ENCODE results near the gene EPHA3.

The EPHA3 gene

GRCh38 chr3:89315750-89316470 lies 208.5 kb downstream of the EPHA3 start:
- H3K4me3 ChIP-seq (ENCODE audit: low read depth, low read length): no peak overlapping the region
- DNase-seq (ENCODE audit: low read depth): no peak
- TF ChIP-seq POLR2A (IDR thresholded peaks at IDR 0.05; ENCODE audit: extremely low read depth, insufficient read length) (no peak), MAX (IDR thresholded peaks at IDR 0.05; ENCODE audit: low read depth, low read length) (no peak)

DNA sequence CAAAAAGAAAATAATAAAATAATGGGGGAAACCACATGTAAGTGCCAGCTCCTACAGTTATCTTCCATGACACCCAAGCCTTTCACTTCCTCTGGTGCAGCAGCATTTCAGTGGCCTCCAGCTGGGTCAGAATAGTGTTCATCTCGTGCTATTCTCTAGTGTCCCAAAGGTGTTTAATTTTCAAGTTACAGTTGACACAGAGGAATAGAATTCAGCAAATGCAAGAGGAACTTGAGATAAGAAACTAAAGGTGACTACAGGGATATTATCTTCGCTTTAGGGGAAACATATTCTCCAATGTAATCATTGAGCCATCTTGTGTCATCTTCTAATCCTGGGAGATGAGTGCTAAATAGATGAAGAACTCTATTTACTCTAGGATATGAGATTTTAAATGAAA lies 212.8 kb downstream of the EPHA3 start:
- TF ChIP-seq MAX (IDR thresholded peaks at IDR 0.05; ENCODE audit: low read depth, low read length) (no peak), POLR2A (IDR thresholded peaks at IDR 0.05; ENCODE audit: extremely low read depth, insufficient read length) (no peak), MYC (IDR thresholded peaks at IDR 0.05; ENCODE audit: low read depth, low read length) (no peak)
- TF ChIP-seq, protein P1, sequence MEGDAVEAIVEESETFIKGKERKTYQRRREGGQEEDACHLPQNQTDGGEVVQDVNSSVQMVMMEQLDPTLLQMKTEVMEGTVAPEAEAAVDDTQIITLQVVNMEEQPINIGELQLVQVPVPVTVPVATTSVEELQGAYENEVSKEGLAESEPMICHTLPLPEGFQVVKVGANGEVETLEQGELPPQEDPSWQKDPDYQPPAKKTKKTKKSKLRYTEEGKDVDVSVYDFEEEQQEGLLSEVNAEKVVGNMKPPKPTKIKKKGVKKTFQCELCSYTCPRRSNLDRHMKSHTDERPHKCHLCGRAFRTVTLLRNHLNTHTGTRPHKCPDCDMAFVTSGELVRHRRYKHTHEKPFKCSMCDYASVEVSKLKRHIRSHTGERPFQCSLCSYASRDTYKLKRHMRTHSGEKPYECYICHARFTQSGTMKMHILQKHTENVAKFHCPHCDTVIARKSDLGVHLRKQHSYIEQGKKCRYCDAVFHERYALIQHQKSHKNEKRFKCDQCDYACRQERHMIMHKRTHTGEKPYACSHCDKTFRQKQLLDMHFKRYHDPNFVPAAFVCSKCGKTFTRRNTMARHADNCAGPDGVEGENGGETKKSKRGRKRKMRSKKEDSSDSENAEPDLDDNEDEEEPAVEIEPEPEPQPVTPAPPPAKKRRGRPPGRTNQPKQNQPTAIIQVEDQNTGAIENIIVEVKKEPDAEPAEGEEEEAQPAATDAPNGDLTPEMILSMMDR (IDR thresholded peaks at IDR 0.05; ENCODE audit: low read depth, low read length): no peak
- no peak overlapping the region for H3K4me3 ChIP-seq (ENCODE audit: low read depth, low read length)
- DNase-seq (ENCODE audit: low read depth): no peak

DNA sequence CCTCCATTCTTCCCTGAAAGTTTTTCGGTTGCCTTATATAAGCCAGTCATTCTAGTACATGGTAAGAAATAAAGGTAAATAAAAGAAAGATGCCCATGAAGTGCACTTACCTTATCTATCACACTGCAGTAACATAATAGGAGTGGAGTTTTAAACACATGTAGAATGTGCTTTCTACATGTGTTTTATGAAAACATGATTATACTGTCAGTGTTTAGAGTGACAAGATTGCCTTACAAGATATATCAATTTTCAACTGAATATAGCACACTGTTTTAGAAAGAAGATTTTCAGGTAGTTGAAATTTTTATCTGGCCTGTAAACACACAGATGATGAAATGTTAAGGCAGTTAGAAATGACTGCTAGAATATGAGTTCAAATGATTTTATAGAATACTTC lies 219.6 kb downstream of the EPHA3 start:
- DNase-seq (ENCODE audit: low read depth): no peak
- TF ChIP-seq POLR2A (IDR thresholded peaks at IDR 0.05; ENCODE audit: extremely low read depth, insufficient read length): no peak
- TF ChIP-seq, protein P1 (IDR thresholded peaks at IDR 0.05; ENCODE audit: low read depth, low read length): no peak
- no peak for TF ChIP-seq MAX (IDR thresholded peaks at IDR 0.05; ENCODE audit: low read depth, low read length)
- TF ChIP-seq MYC (IDR thresholded peaks at IDR 0.05; ENCODE audit: low read depth, low read length): no peak

DNA sequence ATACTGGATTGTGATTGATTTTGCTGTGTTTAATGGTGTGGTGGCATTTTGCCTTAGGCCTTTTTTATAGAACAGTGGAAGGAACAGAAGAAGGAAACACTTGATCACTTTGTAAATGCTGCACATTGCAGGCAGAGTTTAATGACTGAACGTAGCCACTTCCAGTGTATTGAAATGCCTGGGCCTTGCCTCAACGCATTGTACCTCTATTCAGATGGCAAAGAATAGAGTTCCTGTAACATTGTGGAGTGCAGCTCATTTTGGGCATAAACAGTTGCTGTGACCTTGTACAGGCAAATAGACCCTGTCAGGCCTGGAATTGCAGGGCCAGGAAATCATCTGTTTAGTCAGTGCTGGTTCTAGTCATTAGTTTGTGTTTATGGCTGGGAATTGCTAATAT lies 225.0 kb downstream of the EPHA3 start:
- H3K4me3 ChIP-seq (ENCODE audit: low read depth, low read length): no peak overlapping the region
- TF ChIP-seq POLR2A (IDR thresholded peaks at IDR 0.05; ENCODE audit: extremely low read depth, insufficient read length) (no peak), MYC (IDR thresholded peaks at IDR 0.05; ENCODE audit: low read depth, low read length) (no peak), MAX (IDR thresholded peaks at IDR 0.05; ENCODE audit: low read depth, low read length) (no peak)
- TF ChIP-seq, protein P1 (IDR thresholded peaks at IDR 0.05; ENCODE audit: low read depth, low read length): no peak
- no peak for DNase-seq (ENCODE audit: low read depth)

More for the DNA sequence above, 219.6 kb downstream of the EPHA3 start:
- no peak overlapping the region for H3K4me3 ChIP-seq (ENCODE audit: low read depth, low read length)

DNA sequence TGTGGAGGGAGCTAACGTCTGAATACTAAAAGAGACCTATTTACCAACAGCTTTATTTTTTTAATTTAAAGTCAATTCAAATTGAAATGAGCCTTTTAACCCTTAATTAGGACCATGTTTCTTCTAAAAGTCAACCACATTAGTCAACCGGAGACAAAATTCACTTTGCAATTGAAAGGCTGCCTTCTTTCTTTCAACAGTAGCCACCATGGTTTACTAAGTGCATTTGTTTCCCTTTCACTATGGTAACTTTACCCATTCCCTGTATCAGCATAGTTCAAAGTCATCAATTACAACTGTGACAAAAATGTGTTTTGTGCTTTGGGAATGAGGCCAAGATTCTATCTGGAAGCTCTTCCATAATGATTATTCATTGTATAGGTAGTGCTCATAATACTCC lies 225.4 kb downstream of the EPHA3 start:
- no peak for DNase-seq (ENCODE audit: low read depth)
- H3K4me3 ChIP-seq (ENCODE audit: low read depth, low read length): no peak overlapping the region
- TF ChIP-seq POLR2A (IDR thresholded peaks at IDR 0.05; ENCODE audit: extremely low read depth, insufficient read length): no peak
- TF ChIP-seq MYC (IDR thresholded peaks at IDR 0.05; ENCODE audit: low read depth, low read length): no peak
- TF ChIP-seq, protein P1 (IDR thresholded peaks at IDR 0.05; ENCODE audit: low read depth, low read length): no peak
- no peak for TF ChIP-seq MAX (IDR thresholded peaks at IDR 0.05; ENCODE audit: low read depth, low read length)

- no peak for DNase-seq (ENCODE audit: low read depth)
- no peak overlapping the region for H3K4me3 ChIP-seq (ENCODE audit: low read depth, low read length)
- TF ChIP-seq MAX (IDR thresholded peaks at IDR 0.05; ENCODE audit: low read depth, low read length): no peak
- TF ChIP-seq, protein P1 (IDR thresholded peaks at IDR 0.05; ENCODE audit: low read depth, low read length): no peak
- no peak for TF ChIP-seq POLR2A (IDR thresholded peaks at IDR 0.05; ENCODE audit: extremely low read depth, insufficient read length)
- no peak for TF ChIP-seq MYC (IDR thresholded peaks at IDR 0.05; ENCODE audit: low read depth, low read length)
Observed at GRCh38 chr3:89335693-89336092, 228.3 kb downstream of the EPHA3 start.
